ENCODE data around the gene DUSP28.

GRCh38 chr2:240559286-240559685, 871 bp upstream of the DUSP28 start:
- no peak for TF ChIP-seq CTCF (IDR thresholded peaks at IDR 0.05)
- TF ChIP-seq POLR2A (IDR thresholded peaks at IDR 0.05): no peak
- TF ChIP-seq EP300 (IDR thresholded peaks at IDR 0.05): no peak
- TF ChIP-seq POLR2AphosphoS5 (IDR thresholded peaks at IDR 0.05): no peak
